HUDEP-2 (cell line): ENCODE data around the gene MSRB2.
"Not testable (repeated sequence)": the region's sequence is repeated elsewhere in the genome, so short reads cannot be mapped to it uniquely, and the experiment has no call there.

Source experiments
- DNase-seq, 76 experiments: peaks; one replicate each; lab custom pipeline; 2025; ENCODE audit not compliant: unreplicated experiment in 76 of 76; lab: John Stamatoyannopoulos, UW

Gene MSRB2

DNA sequence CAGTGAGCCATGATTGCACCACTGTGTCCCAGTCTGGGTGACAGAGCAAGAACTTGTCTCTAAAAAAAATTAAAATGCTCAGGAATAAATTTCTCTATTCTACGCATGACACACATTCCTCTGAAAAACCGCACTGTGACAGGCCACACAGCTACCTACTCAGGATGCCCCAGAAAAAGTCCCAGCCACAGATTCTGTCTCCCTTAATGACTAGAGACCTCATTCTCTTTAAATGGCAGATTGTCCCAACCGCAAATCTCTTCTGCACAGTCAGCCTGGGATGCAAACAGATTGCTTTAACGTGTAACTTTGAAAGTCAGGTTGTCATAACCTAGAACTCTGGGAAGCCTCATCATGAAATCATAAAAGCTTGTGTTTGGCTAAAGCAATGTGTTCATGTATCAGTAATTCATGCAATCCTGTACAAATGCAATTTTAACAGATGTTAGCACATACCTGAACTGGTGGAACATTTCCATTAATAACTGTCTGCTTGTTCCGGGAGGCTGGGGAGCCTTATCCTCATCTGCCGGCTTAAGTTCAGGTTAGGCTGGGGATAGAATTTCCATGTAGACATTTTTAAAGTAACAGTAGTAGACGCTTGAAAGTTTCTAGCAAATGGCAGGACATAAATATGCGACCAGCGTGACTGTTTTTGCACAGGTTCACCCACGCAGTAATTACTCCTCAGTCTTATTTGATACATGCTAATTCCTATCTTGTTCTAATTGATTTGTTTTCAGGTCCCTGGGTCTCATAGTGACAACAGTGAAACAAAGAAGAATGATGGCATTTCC, 26.2 kb upstream of the MSRB2 start:
- DNase-seq = no peak

DNA sequence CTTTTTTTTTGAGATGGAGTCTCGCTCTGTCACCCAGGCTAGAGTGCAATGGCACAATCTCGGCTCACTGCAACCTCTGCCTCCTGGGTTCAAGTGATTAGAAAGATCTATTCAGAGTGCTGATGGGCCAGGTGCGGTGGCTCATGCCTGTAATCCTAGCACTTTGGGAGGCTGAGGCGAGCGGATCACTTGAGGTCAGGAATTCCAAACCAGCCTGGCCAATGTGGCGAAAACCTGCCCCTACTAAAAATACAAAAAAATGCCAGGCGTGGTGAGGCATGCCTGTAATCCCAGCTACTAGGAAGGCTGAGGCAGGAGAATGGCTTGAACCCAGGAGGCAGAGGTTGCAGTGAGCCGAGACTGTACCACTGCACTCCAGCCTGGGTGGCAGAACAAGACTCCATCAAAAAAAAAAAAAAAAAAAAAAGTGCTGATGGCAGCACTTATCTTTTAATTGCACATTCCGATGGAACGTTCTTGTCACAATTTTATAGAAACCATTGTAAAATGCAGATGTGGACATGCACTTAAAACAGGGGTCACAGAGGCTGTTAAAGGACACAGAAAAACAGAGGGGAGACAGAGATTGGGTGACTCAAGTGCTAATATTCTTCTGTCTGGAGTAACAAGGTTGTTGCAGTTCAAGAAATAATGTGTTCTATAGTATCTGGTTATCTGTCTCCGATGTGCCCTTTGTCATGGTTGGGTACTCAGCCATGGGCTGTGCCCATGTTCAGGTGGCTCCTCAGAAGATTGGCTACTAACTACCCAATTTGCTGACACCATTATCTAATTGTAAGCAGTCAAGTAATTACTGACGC, 25.1 kb upstream of the MSRB2 start:
- DNase-seq = not testable (repeated sequence)

DNA sequence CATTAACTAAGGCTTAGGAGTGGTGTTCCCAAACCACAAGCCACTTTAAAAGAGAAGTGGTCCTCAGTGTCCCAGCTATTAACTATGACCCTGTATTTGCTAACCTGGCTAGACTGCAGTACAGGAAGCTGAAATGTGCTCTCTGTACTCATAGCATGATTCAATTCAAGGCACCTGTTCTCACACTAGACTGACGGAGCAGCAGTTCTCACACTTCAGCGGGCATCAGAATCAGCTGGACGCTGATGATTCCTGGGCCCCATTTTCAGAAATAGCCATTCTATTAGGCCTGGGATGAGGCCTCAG, 24.5 kb upstream of the MSRB2 start:
- DNase-seq = no peak

DNA sequence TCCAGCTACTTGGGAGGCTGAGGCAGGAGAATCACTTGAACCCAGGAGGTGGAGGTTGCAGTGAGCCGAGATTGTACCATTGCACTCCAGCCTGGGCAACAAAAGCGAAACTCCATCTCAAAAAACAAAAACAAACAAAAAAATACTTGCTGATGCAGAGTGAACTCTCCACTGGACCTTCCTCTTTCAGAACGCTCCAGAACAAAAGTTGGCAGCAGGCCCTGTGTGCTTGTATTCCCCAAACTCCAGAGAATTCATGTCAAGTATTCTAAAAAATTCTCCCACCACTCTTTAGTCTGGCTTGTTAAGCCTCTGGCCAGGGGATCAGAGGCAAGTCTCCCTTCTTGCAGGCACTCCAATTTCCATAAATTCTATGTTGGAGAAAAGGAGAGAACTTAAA, 22.8 kb upstream of the MSRB2 start:
- DNase-seq = not testable (repeated sequence)

DNA sequence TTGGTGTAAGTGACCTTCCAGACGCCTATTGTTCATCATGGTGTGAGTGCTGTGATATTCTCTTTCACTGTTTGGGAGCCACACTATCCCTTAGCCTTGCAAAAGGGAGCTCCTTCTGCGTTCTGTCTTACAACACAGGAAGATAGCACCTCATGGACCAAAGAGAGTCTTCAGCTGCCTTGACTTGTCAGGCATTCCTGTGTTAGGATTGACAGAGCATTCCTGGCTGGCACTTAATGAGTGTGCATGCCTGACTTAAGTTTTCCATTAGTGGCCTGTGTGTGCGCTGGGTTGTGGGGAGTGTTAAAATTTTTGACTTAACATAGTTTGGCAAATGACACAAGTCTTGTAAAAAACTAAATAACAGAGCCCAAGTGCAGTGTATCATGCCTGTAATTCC, 21.9 kb upstream of the MSRB2 start:
- no peak for DNase-seq

DNA sequence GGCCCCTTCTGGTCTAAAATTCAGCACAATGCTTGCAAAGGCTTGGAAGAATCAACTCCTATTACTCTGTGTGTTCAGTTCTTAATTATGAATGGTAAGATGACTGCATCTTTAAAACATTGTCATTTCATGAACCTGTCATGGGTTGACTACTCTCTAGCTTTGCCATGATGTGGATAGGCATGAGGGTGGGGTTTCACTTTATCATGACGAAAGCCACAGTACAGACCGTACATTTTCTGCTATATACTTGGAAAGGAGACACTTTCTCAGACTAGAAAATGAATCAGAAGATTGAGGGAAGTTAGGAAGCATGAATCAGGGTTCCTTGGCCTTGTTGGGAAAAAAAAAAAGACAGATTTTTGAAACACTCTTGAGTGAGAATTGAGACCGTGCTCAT, 19.7 kb upstream of the MSRB2 start:
- no peak for DNase-seq

DNA sequence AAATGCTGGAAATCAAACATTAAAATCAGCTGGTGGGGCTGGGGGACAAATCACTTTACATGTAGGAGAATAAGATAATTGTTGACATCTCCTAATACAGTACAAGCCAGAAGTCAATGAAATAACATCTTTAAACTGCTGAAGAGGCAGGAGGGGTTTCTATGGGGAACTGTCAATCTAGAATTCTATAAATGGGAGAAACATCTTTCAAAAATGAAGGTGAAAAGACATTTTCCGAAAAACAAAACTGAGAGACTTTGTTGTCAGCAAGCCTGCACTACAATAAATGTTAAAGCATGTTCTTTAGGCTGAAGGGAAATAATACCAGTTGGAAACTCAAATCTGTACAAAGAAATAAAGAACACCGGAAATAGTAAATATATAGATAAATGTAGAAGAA, 17.3 kb upstream of the MSRB2 start:
- DNase-seq = no peak

DNA sequence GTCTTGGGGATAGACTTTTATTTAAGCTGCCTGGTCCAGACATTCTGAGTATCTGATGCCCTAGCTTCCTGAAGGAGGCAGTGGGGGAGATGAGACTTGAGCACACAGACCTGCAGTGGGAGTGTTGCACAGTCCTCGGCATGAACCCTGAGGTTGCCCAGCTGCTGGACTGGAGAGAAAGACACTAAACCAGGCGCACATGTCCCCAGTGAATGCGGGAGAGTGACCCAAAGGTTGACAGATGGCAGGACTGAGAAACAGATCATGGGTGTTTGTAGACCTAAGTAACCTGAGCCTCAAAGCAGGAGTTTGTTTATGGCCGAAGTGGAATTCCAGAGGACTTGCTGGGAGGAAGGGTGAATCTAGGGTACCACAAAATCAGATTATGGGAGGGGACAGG, 15.7 kb upstream of the MSRB2 start:
- no peak for DNase-seq

DNA sequence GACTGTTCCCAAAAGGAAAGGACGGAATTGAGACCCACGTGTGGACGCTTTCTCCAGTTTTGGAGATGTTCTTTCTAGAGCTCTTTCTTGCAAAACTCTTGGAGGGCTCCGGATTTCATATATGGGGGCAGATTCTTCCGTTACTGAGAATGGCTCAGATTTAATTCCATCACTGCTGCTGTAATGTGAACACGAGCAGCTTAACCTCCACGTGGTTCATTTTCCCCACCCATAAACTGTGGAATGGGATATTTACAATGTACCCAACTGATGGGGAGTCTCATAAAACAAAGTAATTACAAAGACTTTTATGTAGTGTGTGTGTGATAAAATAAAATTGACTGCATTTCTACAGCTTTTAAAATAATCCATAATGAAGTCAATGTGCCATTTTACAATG, 15.1 kb upstream of the MSRB2 start:
- no peak for DNase-seq

DNA sequence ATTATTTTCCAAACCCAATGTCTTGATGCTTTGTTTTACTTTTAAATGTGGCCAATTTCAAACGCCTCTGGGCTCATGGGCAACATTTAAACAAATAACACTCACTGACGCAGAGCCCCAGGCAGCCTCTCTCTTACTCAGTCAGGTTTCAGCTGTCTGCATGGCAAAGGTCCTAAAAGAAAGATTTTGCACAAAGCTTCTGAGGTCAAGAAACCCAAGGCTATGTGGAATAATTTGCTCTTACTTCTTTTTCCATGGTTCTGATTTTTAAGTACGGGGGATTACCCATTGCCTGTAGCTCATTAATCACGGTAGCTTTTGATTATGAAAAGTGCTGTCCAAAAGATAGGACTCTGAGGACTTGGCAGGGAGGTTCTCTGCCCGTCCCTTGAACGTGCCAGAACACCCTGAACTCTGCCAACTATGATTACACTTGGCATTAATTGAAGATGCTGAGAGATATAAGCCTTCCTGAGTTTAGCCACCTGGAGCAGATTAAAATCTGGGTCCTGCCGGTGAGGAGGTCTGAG, 14.1 kb upstream of the MSRB2 start:
- DNase-seq = no peak

DNA sequence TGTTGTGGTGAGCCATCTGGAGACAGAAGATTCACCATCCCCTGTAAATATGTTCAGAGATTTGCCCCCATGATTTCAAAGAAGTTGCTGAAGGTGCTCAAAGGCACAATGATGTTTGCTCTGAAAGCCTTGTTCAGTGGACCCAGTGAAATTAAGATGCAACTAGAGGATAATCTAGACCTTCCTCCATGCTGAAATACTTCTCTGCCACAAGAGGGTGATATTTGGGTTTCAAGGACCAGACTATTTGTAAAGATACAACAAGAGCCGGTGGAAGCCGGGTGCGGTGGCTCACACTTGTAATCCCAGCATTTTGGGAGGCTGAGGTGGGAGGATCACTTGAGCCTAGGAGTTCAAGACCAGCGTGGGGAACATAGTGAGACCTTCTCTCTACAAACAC, 13.5 kb upstream of the MSRB2 start:
- peak in 4 of 76 experiments; percentile 1 to 24 (median 6) for DNase-seq

DNA sequence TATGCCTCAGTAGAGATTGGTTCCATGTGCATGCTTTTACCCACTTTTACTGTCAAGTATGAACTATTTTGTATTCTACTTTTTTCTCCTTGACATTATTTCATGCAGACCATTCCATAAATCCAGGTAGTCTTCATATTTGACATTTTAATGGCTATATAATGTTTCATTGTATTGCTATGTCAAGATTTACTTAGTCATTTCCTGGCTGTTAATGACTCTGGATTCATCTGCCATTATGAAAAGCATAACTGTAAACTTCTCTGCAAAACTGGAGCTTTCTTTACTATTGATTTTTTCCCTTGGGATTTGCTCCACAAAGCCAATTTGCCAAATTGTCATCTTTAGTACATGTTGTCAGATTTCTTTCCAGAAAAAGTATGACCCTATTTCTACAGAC, 6.8 kb upstream of the MSRB2 start:
- no peak for DNase-seq

DNA sequence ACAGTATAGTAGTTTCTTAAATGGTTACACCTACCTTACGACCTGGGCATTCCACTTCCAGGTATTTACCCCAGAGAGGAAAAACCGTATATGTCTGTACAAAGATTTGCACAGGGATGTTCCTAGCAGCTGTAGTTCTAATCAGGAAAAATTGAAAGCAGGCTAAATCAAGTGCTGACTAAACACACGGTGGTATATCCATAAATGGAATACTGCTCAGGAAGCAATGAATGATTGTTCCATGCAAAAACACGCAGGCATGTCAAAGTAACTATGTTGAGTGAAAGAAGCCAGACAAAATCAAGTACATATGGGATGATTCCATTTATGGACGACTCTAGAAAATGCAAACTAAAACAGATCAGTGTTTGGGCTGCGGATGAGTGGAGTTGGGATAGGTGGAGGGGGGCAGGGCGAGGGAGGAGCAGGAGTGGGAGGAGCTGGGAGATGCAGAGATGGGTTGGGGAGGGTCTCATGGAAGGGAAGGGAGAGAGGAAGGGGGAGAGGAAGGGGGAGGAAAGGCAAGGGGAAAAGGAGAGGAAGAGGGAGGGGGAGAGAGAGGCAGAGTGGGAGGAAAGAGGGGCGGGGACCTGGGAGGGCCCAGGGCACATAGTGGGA, 484 bp upstream of the MSRB2 start:
- DNase-seq = no peak

DNA sequence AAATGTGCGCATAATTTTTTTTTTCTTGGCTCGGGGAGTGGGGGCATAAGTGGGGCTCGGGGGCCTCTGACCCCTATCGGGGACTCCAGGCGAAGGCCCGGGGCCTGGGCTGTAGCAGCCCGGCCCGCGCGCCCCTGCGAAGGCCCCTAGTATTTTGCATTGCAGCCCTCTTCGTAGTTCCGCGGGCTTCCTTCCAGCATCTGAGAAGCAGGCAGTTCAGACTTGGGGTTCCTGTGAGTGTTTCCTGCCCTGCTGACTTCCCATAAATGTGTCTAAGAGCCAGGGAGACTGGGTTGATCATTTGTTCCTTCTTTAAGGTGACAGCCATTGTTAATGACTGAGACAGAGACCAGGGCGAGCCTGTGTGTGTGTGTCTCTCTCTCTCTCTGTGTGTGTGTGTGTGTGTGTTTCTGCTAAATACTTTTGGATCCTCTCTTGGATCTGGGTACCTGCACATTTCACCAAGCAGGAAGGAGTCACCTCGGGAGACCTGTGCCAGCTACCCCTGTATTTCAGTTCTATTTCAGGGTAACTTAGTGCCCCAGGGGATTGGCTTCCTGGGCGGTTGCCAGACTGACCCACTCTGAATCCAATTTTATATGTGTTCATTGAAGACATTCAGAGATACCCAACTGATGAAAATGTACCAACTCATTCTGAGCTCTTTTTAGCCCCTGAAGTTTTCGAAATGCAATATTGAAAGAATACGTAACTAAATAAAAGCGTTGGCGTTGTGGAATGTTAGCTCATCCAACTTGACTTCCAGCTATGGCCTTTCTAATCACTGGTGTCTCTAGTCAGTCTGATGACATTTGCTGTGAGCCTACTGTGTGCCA, 805 bp downstream of the MSRB2 start:
- peak in 20 of 76 experiments; percentile 1 to 45 (median 14) for DNase-seq

DNA sequence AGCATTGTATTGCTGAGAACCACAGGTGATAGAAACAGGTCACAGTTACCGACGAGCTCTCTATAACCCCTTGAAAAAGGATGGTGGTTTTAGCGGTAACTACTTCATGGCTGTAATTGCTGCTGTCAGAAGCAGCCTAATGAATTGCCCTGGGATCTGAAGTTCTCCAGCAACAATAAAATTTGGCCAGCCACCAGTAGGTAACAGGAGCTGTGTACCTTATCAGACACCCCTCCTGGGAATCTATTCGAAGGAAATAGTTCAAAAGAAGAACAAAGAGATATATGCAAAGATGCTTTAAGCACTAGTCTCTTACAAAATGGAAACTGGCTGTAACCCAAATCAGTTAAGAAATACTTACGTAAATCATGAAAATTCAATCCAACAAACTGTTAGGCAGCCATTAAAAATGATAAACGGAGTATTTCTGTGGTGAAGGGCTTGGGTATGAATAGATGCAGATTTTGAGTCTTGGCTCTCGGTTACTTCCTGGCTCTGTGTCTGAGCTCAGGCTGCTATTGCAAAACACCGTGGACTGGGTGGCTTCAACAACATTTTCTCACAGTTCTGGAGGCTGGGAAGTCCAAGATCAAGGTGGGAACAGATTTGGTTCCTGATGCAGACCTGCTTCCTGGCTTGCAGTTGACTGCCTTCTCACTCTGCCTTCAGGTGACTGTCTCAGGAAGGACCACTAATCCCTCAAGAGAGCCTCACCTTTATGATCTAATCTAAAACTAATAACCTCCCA, 1.6 kb downstream of the MSRB2 start:
- peak in 2 of 76 experiments; percentile 1 to 2 for DNase-seq

DNA sequence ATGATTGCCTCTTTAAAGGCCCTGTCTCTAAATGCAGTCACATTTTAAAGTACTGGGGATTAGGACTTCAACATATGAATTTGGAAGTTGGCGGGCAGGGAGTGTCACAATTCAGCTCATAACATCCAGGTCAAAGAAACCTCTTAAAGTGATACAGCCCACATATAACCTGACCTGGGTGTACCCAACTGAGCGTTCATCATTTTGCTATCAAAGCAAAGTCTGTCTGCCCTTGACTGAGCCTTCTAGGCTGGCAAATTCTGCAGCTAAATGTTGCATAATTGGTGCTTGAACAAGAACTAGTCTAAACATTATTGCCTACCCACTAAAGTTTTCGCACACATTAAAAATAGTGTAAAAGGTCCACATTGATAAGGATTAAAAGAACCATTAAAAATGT, 3.7 kb downstream of the MSRB2 start:
- DNase-seq = no peak

DNA sequence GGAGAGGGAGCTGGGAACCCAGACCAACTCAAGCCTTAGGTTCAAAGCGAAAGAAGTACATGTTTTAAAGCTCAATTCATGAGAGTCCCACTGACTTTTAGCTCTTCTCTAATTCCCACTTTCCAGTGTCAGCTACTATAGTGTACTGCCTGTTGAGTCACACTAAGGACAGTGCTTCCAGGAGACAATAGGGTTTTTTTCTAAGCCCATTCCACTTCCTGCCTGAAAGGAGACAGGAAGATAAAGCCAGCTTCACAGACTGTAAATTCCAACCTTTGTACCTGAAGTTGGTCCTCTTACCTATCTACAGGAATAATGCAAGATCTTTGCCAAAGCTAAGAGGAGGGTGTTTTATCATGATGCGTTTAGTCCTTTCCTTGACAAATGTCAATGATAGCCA, 4.4 kb downstream of the MSRB2 start:
- DNase-seq = no peak

DNA sequence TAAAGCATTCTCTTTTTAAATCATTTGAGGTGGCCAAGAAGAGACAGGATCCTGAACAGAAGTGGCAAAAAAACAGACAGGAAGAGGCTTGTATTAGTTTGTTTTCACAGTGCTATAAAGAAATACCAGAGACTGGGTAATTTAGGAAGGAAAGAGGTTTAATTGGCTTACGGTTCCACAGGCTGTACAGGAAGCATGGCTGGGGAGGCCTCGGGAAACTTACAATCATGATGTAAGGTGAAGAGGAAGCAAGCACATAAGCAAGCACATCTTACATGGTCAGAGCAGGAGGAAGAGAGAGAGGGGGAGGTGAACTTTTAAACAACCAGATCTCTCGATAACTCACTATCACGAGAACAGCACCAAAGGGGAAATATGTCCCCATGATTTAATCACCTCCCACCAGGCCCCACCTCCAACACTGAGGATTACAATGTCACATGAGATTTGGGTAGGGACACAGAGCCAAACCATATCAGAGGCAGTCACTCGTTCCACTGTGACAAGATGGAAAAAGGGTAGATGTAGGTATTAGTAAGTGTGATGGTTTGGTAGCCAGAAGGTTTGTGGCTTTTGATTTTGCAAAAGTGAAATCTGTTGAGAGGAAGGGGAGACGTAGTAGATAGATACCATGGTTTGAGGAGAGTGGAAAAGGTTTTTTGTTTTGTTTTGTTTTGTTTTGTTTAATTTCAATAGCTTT, 5.1 kb downstream of the MSRB2 start:
- DNase-seq = no peak

DNA sequence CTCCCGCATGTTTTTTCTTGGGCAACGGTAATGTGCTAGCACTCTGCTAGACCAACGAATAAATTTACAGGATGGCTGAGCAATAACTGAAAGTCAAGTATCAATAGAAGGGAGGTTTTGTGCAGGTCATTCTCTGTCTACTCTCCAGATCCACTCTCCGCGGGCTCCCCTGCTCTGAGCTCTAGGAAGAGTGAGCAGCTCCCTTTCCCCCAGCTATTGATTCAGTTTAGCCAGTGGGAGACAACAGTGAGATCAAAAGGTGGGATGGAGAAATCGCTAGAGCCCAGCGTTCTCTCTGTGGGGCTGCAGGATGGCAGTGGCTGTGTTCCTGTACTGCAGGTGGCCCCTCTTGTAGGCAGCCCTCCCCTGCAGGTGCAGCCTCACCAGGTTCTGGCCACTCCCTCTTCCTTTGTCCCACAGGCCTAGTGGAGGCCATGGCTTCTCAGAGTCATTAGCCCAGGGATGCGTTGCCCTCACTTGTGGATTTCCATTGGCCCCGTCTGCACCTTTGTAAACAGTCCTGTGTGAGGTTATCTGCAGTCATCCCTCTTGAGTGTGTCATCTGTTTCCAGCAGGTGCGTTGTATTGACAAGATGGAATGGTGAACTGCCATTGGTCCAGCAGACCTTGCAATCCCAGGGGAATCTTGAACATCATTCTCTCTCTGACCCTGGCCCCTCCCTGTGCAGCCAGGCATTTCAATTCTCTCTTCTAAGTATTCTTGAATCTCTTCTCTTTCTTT, 11.1 kb downstream of the MSRB2 start:
- DNase-seq = no peak
